GM13976 (cell line): ENCODE data around the gene CSTB.

Experiments used
- DNase-seq: peaks from one replicate; pipeline ENCODE4 v3.0.0; 2012; ENCODE audit warnings: low spot score
- in situ Hi-C: fragments of 300-500 bp; cut with MboI; formaldehyde crosslinking; loops from one replicate; pipeline ENCODE4 v1.12.0; 2022; ENCODE audit warnings: low sequenced_read_pairs, mixed read lengths, inconsistent platforms; ENCODE audit not compliant: unreplicated experiment
- TF ChIP-seq, protein P1 (sequence below): IDR thresholded peaks from 2 replicates; pipeline ENCODE4 v1.5.1; 2012; ENCODE audit warnings: borderline replicate concordance, mild to moderate bottlenecking; ENCODE audit not compliant: insufficient read depth; ENCODE audit errors: extremely low read depth, missing control alignments, control extremely low read depth

CSTB gene

GRCh38 chr21:43819511-43820405 lies 43.6 kb upstream of the CSTB start:
- TF ChIP-seq, protein P1, sequence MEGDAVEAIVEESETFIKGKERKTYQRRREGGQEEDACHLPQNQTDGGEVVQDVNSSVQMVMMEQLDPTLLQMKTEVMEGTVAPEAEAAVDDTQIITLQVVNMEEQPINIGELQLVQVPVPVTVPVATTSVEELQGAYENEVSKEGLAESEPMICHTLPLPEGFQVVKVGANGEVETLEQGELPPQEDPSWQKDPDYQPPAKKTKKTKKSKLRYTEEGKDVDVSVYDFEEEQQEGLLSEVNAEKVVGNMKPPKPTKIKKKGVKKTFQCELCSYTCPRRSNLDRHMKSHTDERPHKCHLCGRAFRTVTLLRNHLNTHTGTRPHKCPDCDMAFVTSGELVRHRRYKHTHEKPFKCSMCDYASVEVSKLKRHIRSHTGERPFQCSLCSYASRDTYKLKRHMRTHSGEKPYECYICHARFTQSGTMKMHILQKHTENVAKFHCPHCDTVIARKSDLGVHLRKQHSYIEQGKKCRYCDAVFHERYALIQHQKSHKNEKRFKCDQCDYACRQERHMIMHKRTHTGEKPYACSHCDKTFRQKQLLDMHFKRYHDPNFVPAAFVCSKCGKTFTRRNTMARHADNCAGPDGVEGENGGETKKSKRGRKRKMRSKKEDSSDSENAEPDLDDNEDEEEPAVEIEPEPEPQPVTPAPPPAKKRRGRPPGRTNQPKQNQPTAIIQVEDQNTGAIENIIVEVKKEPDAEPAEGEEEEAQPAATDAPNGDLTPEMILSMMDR, result no peak
- no peak for DNase-seq
- in situ Hi-C loops, result loop anchor here (10.0 to 25.0 kb wide), 3 partner anchors 125 to 468 kb away; partner anchors contain the start of gene AIRE

GRCh38 chr21:43818685-43819084 lies 42.6 kb upstream of the CSTB start:
- TF ChIP-seq, protein P1, result no peak
- DNase-seq, result no peak
- in situ Hi-C loops, result loop anchor here (10.0 to 25.0 kb wide), 3 partner anchors 126 to 469 kb away; partner anchors contain the start of gene AIRE

GRCh38 chr21:43817157-43818086 lies 41.3 kb upstream of the CSTB start:
- TF ChIP-seq, protein P1, result no peak
- in situ Hi-C loops, result loop anchor here (10.0 to 25.0 kb wide), 3 partner anchors 127 to 470 kb away; partner anchors contain the start of gene AIRE
- no peak for DNase-seq

- no peak for DNase-seq
- TF ChIP-seq, protein P1, result no peak
- in situ Hi-C loops, result loop anchor here (10.0 to 25.0 kb wide), 3 partner anchors 128 to 471 kb away; partner anchors contain the start of gene AIRE
Observed at GRCh38 chr21:43816611-43817071, 40.5 kb upstream of the CSTB start.

- no peak for DNase-seq
- in situ Hi-C loops, result loop anchor here (10.0 to 25.0 kb wide), 3 partner anchors 129 to 471 kb away; partner anchors contain the start of gene AIRE
Observed at GRCh38 chr21:43815991-43816390, 39.9 kb upstream of the CSTB start.

GRCh38 chr21:43815107-43815613 lies 39.1 kb upstream of the CSTB start:
- no peak for DNase-seq
- in situ Hi-C loops, result loop anchor here (10.0 to 25.0 kb wide), 3 partner anchors 130 to 472 kb away; partner anchors contain the start of gene AIRE
- TF ChIP-seq, protein P1, result no peak

More at GRCh38 chr21:43815991-43816390, 39.9 kb upstream of the CSTB start:
- TF ChIP-seq, protein P1, result no peak
